GM12873 (cell line): ENCODE results near the gene MTCL1.

Source experiments
- CTCF ChIP-seq: IDR thresholded peaks from 2 replicates; pipeline ENCODE4 v1.5.1; 2012; ENCODE audit warnings: low read depth, mild to moderate bottlenecking, moderate library complexity, low read length, control low read depth; ENCODE audit not compliant: insufficient read depth; ENCODE audit errors: missing control alignments

The MTCL1 gene

DNA sequence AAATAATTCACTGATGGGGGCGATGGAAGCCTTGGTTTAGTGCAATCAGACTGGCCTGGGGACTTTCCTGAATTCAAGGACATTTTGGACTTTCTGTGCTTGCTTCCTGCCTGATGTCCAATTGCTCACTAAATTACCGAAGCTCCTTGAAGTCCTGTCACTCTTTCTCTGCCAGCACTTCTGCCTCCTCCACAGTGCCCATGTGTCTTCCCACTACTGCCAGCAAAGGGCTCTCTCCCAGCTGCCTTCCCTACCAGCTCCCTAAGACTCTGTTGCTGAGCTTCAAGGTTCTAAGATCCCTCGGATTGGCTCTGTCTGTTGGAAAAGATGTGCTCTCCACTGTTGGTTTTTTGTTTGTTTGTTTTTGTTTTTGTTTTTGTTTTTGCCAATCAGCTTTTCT, 158.1 kb downstream of the MTCL1 start:
- TF ChIP-seq CTCF, result no peak

GRCh38 chr18:8865934-8866333, 160.6 kb downstream of the MTCL1 start:
- no peak for TF ChIP-seq CTCF

DNA sequence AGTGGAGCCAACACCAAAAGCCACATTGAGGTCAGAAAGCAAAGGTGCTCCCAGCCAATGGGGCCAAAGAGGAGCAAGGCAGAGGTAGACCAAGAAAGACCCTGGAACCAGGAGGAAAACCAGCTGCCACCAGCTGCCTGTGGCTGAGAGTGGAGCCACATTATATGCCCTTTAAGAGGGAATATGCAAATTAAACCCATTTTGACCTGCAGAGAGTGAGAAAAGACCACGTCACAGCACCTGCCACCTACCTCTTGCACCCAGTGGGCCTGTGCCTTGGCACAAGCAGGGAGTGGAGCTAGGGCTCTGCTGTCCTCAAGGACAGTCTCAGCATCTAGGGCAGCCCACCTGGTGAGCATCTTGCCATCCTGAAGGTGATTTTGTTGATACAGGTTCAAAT, 161.3 kb downstream of the MTCL1 start:
- no peak for TF ChIP-seq CTCF

DNA sequence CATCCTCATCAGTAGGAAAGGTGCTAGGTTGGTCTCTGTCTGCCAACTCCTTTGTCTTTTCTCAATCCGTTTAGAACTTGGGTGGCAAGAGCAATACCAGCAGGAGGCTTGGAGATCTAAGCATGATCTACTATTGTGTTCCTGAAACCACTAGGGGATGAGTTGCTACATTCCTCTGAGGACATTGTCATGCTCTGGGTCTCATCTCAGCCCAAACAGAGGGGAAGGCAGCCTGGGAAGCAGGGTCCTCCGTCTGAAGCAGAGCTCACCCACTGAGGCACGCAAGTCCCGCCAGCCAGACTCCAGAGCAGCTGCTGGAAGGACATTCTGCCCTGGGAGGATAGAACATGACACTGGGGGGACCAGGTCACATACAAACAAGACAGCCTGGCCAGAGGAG, 162.9 kb downstream of the MTCL1 start:
- TF ChIP-seq CTCF, result no peak

DNA sequence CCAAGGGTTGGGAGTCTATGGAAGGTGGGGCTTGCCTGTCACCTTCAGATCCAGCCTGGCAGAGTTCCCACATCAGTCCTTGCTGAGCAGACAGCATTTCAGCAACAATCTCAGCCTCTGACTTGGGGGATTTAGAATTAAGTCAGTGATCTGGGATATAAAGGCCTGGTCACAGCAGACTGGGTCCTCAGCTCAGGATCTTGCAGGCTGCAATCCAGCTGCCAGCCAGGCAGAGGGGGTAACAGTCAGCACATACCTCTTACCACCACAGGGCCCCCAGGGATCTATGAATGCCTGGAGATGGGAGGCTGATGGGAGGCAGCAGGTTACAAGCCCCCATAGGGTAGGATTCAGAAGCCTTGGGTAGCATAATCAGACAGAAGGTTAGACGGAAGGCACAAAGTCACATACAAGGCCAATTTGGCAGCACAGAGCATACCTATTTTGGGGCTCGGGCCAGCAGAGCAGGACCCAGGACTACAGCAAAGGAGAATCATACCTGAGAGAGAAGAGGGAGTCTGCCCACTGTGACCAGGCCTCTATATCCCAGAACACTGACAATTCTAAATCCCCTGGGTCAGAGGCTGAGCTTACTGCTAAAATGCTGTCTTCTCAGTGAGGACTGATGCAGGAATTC, 163.5 kb downstream of the MTCL1 start:
- no peak for TF ChIP-seq CTCF

DNA sequence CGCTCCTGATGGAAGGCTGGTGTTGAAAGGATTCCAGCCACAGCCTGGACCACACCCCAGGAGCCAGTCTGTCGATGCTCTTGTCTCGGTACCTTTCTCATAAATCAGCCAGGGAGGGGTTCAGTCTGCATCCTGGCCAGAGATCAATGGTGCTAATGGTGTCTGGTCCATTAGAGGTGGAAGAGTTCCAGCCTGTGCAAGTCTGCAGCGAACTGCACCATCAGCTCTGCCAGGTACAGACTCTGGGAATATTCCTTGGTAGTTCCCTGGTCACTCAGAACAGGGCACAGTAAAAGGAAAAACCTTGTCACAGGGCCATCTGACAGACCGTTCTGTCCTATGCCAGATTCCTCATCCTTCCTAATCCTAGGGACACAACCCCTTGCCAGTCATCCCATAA, 164.3 kb downstream of the MTCL1 start:
- no peak for TF ChIP-seq CTCF

- no peak for TF ChIP-seq CTCF
These were observed 165.2 kb downstream of the MTCL1 start for GRCh38 chr18:8870528-8870927.
